ENCODE data around the gene ERCC8.
A peak's percentile ranks its signal among the peaks of the same experiment; 100 is the strongest.
"Not testable (repeated sequence)": the region's sequence is repeated elsewhere in the genome, so short reads cannot be mapped to it uniquely, and the experiment has no call there.

The ERCC8 gene, protein sequence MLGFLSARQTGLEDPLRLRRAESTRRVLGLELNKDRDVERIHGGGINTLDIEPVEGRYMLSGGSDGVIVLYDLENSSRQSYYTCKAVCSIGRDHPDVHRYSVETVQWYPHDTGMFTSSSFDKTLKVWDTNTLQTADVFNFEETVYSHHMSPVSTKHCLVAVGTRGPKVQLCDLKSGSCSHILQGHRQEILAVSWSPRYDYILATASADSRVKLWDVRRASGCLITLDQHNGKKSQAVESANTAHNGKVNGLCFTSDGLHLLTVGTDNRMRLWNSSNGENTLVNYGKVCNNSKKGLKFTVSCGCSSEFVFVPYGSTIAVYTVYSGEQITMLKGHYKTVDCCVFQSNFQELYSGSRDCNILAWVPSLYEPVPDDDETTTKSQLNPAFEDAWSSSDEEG

DNA sequence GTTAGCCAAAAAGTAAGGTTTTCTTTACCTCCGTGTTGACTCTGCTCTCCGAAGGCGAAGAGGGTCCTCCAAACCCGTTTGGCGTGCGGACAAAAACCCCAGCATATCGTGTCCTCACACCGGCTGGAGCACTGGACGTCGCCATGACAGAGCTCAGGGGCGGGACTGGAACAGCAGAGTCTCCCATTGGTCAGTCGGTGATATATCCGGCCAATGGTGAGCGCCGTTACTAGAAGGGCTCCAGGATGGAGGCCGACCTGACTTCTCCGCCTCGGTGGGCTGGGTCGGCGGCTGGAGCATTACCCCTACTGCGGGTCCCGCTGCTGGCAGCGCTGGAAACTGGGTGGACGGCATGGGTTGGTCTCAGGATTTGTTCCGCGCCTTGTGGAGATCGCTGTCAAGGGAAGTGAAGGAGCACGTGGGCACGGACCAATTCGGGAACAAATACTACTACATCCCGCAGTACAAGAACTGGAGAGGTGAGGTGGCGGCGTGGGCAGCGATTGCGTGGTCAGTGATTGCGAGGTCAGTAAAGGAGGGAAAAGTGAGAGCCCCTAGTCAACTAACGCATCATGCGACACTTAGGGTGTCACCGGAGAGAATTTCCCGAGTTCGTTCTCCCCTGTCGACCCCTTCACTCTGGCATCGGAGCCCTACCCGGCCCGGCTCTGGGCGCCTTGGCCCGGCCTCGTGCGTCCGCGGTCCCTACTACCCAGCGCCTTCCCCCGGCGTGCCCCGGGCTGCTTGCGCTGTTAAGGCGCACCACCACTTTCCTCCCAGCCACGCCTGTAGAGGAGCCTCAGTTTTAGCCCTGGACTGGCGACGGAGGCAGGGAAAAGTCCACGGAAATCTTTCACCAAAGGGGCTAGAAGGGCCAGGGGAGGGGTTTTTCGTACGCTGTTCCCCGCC lies at the start of gene ERCC8, which contains the start of gene NDUFAF2:
TSS of gene ERCC8 (minus strand) at position 167 of the 909 bp plus-strand sequence. CDS start at position 105, 62 bp downstream.
TSS of gene NDUFAF2 (plus strand) at position 302 of the 909 bp plus-strand sequence. CDS start at position 353, 51 bp downstream.
- peak; percentile 89 for DNase-seq

DNA sequence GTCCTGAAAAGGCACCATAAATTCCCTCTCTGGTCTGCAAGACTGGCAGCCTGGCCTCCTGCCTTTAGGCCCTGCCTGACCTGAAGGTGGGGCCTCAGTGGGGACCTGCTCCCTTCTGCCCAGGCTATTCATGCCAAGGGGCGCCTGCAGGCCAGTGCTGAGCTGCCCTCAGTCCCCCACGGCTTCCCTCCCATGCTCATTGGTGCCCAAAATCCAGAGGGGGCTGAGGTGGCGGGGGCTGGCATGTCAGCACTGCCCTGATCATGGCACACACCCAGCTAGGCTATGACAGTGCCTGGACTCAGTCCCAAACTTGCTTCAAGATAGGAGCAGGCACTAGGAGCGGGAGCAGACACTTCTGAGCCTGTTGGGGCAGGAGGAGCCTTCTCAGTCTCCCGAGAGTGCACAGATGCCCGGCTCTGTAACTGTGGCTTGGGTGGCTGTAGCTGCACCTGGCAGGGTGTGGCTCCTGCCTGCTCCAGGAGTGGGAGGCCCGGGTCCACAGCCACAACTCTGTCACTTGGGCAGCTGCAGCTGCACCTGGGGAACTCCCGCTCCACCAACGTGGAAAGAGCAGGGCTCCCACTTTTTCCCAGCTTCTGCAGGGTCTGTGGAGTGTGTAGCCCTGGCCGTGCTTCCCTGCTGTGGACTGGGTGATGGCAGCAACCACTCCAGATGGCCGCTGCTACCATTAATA lies 49.2 kb upstream of the ERCC8 start:
- no peak for DNase-seq

DNA sequence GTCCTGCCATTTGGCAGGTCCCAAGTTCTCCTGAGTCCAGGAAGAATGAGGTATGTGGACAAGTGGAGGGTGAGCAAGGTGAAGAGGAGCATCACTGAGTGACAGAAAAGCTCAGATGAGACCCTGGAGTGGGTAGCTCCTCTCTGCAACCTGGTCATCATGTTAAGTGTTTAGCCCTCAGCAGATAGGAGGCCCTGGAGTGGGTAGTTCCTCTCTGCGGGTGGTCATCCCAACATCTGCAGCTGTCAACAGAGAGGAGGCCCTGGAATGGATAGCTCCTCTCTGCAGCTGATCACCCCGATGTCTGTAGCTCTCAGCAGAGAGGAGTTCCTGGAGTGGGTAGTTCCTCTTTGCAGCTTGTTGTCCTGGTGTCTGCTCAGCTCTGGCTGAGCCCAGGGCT lies 48.6 kb upstream of the ERCC8 start:
- no peak for DNase-seq

DNA sequence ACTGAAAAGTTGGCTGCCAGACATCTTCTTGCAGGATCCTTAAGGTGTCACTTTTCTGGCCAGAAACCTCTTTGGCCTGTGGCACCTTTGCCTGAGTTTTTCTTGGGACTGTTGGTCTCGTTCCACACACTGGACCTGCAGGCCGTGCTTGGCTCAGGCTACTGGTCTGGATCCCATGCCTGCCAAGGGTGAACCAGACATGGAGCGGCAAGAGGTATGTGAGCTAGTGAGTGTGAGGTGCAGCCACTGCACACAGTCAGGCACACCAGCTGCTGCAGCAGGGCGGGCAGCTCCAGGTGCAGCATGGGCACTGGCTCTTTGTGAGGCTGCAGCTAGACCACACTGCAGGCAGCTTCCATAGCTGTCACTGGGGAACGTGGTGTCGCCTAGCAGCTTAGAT lies 48.0 kb upstream of the ERCC8 start:
- DNase-seq, result no peak

DNA sequence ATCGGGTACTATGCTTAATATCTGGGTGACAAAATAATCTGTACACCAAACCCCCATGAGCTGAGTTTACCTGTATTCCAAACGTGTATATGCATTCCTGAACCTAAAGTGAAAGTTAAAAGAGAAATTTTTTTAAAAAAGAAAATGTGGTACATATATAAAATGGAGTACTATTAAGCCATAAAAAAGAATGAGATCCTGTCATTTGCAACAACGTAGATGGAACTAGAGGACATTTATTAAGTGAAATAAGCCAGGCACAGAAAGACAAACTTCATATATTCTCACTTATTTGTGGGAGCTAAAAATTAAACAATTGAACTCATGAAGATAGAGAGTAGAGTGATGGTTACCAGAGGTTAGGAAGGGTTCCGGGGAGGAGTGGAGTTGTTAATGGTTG lies 44.9 kb upstream of the ERCC8 start:
- no peak for DNase-seq

DNA sequence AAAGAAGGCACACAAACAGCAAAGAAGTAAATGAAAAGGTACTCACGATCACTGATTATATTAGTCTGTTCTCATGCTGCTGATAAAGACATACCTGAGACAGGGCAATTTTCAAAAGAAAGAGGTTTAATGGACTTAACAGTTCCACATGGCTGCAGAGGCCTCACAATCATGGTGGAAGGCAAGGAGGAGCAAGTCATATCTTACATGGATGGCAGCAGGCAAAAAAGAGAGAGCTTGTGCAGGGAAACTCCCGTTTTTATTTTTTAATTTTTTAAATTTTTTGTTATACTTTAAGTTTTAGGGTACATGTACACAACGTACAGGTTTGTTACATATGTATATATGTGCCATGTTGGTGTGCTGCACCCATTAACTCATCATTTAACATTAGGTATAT lies 37.3 kb upstream of the ERCC8 start:
- not testable (repeated sequence) for DNase-seq

DNA sequence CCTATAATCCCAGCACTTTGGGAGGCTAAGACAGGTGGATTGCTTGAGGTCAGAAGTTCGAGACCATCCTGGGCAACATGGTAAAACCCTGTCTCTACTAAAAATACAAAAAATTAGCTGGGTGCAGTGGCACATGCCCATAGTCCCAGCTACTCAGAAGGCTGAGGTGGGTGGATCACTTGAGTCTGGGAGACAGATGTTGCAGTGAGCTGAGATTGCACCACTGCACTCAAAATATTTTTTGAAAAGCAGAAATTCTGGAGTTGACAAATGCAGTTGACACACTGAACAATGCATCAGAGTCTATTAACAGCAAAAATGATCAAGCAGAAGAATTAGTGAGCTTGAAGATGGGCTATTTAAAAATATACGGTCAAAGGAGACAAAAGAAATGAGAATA lies 35.6 kb upstream of the ERCC8 start:
- DNase-seq, result no peak

DNA sequence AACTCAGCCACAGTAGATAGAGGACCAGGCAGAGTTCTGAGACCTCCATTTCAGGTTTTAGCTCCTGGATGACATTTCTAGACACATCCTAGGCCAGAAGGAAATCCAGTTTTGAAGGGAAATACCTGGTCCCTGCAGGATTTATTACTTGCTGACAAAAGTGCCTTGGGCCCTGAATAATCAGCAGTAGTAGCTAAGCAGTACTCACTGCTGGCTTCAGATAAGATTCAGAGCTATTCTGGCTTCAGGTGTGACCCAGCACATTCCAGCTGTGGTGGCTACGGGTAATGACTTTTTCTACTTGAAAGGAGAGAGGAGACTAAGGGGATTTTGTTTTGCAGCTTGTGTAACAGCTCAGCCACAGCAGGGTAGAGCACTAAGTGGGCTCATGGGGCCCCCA lies 34.1 kb upstream of the ERCC8 start:
- DNase-seq, result no peak

DNA sequence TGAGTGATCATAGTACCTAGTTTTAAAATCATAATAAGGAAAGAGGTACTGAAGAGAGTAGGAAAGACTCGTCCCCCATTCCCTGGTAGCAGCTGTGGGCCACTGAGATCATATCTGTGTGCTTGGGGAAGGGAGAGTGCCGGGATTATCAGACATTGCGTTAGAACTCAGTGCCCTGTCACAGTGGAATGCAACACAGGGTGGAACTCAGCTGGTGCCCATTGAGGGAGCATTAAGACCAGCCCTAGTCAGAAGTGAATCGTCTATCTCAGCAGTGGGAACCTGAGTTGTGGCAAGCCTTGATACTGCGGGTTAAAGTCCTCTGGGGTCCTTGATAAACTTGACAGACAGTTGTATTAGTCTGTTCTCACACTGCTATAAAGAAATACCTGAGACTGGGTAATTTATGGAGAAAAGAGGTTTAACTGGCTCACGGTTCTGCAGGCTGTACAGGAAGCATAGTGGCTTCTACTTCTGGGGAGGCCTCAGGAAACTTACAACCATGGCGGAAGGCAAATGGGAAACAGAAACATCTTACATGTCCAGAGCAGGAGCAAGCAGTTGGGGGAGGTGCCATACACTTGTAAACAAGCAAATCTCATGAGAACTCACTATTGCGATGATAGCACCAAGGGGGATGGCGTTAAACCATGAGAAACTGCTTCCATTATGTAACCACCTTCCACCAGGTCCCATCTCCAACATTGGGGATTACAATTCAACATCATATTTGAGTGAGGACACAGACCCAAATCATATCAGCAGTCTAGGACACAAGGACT lies 33.3 kb upstream of the ERCC8 start:
- no peak for DNase-seq

DNA sequence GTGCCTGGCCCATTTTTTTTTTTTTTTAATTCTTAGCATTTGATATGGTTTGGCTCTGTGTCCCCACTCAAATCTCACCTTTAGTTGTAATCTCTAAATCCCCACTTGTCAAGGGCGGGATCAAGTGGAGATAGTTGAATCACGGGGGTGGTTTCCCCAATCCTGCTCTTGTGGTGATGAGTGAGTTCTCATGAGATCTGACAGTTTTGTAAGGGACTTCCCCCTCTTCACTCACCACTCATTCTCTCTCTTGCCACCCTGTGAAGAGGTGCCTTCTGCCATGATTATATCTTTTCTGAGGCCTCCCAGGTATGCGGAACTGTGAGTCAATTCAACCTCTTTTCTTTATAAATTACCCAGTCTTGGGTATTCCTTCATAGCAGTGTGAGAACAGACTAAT lies 27.4 kb upstream of the ERCC8 start:
- DNase-seq, result no peak

DNA sequence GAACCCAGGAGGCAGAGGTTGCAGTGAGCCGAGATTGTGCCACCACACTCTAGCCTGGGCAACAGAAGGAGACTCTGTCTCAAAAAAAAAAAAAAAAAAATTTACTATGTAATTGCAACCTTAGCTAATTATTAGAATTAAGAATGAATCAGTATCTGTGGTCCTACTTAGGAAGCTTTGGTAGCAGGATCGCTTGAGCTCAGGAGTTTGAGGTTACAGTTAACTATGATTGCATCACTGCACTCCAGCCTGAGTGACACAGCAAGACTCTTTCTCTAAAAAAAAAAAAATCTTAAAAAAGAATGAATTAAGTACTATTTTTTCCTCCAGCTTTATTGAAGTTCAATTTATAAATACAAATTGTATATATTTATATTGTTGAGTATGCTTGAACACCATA lies 16.8 kb upstream of the ERCC8 start:
- DNase-seq, result no peak

DNA sequence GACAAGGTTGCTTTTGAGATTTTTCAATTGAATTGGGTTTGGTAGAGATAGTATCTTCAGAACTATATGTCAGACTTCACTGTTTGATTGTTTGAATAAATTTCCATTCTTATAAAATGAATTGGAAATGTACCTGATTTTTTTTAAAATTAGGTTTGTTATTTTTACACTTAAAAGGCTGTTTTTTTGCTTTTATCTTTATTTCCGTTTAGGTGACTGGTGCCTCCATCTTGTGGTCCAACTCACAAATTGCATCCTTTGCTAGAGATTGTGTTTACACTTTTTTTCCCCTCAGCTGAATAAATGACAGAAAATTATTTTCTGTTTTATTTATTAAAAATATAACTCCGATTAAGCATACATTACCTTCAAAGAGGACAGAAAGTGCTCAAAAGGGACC lies 15.7 kb upstream of the ERCC8 start:
- DNase-seq, result no peak

DNA sequence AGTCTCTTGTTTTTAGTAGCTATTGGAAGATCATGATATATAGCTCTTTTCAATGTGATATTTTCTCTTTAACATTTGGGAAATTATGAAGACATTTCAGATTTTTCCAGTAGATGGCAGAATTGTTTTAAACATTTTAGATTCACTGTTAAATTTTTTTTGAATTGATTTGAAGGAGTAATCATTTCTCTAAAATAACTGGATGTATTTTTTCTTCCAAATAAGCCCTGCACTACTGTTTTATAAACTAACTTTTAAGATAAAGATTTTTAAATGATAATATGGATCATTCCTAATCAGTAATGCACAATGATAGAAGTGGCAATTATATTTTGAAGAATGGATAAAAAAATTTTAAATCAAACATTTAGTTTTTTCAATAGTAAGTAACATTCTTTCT lies 14.3 kb upstream of the ERCC8 start:
- no peak for DNase-seq

DNA sequence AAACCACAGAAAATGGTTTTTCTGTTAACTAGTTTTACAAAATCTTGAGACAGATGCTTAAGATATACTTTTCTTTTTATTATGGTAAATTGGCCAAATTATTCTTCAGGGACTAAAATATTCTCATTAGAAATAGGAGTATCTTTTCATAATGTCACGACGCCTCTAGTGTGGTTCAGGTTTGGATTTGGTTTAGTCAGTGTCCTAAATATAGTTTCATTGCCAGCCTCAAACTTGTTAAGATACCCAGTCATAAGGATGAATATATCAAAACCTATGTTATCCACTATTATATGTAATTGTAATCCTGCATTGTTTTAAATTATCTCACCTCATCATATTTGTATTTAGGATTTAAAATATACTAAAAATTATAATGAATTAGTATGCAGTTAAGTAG lies 13.8 kb upstream of the ERCC8 start:
- no peak for DNase-seq

DNA sequence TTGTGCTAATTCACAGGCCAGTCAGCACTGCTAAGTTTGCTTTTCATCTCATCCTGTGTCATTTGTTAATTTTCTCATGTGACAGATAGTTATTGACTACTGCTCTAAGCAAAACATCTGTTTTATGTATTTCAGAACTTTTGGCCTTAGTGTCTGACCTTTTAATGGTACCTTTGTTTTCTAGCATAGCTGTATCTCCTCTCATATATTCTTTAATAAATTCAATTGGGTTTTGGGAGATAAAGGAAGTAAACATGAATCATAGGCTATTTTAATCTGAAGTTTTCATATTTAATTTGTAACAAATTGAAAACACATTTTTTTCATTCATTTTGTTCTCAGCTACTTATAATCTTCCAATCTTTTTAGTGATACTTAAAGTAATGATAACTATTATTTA lies 13.2 kb upstream of the ERCC8 start:
- DNase-seq, result no peak

DNA sequence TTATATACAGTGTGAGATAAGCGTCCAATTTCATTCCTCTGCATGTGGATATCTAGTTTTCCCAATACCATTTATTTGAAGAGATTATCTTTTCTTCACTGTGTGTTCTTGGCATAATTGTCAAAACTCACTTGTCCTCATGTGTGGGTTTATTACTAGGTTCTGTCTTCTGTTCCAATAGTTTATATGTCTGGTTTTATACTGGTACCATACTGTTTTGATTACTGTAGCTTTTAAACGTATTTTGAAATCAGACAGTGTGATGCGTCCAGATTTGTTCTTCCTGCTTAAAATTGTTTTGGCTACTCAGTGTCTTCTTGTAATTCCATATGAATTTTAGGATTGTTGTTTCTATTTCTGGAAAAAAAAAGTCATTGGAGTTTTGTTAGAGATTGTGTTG lies 10.4 kb upstream of the ERCC8 start:
- no peak for DNase-seq

DNA sequence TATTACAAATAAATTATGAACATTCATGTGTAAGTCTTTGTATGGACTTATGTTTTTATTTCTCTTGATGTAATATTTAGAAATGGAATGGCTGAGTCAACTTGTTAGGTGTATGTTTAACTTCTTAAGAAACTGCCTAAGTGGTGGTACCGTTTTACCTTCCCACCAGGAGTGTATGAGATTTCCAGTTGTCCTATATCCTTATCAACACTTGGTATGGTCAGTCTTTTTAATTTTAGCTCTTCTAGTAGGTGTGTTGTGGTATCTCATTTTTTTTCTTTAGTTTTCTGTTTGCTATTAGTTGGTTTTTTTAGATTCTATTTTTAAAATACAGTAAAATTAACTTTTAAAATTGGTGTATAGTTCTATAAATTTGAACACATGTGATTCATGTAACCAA lies 3.9 kb upstream of the ERCC8 start:
- DNase-seq, result no peak

DNA sequence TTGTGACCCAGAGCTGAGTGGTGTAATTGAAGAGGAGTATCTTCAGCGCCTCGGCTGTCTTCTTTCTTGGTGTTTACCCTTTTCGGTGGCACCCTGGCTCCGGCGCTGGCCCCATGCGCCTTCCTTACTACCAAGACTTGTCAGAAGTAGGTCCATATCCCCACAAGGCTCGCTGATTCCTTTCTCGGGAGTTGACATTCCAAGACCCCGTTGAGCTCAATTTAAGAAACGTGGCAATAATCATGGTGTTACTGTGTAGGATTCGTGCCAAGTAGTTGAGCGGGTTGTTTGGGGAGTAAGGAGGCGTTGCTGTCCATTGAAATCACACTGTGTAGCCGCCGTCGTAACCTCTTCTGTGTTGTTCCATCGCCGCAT lies 930 bp upstream of the ERCC8 start:
- no peak for DNase-seq

DNA sequence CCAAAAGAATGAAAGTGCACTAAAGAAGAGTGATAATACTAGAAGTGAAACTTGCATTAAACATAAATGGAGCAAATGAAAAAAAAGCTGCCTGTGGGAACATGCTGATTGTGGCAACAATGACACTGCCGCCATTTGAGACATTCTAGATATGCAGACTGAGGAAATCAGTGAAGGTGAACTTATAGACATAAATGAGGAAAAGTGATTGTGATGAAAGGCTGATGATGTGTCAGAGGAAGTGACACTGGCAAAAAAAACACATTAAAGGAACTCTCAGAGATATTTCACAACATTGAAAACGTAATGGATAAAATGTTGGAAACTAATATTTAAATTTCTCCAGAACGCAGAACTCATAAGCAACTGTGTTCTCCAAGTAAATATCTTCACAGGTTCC lies 1.2 kb downstream of the ERCC8 start:
- no peak for DNase-seq

DNA sequence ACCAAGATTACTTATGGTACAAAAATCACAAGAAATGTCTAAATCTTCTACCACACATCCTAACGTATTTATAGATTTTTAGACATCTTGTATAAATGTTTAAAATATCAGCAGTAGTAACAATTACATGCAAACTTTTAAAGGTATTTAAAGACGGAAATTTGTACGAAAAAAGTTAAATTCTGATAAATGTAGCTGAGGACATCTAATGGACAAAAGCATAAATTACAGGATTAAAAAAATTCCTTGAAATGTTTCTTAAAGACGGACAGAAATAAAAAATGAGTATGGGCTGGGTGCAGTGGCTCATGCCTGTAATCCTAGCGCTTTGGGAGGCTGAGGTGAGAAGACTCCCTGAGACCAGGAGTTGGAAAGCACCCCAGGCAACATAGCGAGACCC lies 15.8 kb downstream of the ERCC8 start:
- DNase-seq, result no peak

DNA sequence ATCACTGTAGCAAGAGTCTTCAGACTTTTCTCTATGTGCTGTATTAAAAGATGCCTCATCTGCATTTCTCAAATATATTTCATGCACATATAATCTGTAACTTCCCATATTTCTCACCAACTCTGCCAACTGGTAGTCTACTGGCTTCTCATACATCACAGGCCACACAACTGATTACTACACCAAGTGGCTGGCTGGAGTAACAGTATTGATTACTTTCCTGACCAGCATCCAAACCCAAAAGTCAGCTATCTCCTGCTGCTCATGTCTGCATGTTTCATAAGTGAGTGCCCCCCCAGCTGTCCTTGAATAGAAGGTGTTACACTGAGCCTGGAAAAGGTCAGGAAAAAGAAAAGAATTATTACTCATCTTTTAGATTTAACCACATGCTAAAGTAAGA lies 17.4 kb downstream of the ERCC8 start:
- DNase-seq, result no peak

DNA sequence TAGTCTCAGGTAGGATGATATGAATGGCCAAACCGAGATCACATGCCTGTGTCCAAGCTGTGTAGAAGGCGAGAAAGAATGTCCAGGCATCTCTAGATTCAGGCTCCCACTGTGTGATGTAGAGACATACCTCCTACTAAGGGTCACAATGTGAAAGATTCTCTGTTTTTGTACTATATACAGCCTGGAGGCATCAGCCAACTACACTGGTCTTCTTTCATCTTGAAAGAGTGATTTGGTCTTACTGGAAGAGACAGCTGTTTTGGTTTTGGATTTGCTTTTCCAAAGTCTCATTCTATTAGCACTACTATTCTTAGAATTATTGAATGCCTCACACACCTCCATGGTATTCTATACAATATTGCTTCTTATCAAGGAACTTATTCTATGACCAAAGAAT lies 26.4 kb downstream of the ERCC8 start:
- no peak for DNase-seq

DNA sequence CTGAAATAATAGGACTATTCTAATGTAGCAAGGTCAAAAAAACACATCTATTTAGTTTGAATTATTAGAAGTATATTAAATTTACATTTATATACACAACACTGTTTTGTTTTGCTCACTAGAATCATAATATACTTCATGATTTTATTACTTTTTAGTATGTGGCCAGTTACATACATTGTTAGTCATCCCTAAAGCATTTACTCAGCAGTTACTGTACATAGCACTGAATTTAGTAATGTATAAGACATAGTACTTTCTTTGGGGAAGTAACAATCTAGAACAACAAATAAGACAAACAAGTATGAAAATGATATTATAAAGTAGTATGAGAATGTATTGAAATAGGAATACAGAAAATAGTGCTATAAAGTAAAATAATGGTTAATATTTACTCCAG lies 28.2 kb downstream of the ERCC8 start:
- DNase-seq, result no peak

All from NCI-H2029 treated with DMSO at 0.1 percent for 48 hours (cell line).